GM12878 (cell line): ENCODE data around the gene CADPS. TPM values are rescaled to one million over a fixed set of nuclear protein-coding genes. Genes with fewer than 3 reads are reported as not detected.

Experiments used
- ATAC-seq: fragments of 200-7000 bp; cut with Tn5 transposase; 3 replicates; pipeline ENCODE4 v1.9.1; 2020; ENCODE audit warnings: mild to moderate bottlenecking, moderate library complexity
- BruUV-seq: library from RNA; stranded (reverse); fragments of 400-500 nt; replicated peaks from 2 replicates; lab custom pipeline; 2021; lab: Mats Ljungman, UMichigan
- CTCF ChIA-PET: fragments of 300-600 bp; sonication (Branson Sonifier 250); formaldehyde crosslinking; extraction: SDS; loops from one replicate; lab custom pipeline; 2021; ENCODE audit warnings: inconsistent platforms; lab: Yijun Ruan, JAX
- POLR2A ChIA-PET: fragments of 350-600 bp; formaldehyde crosslinking; extraction: SDS; loops from one replicate; lab custom pipeline; 2021; ENCODE audit warnings: inconsistent platforms; lab: Charles Lee
- RAD21 ChIA-PET: fragments of 300-600 bp; sonication (Branson Sonifier 250); formaldehyde crosslinking; loops from one replicate; lab custom pipeline; 2023; ENCODE audit warnings: antibody characterized with exemption; ENCODE audit not compliant: unreplicated experiment; lab: Charles Lee
- SMC1A ChIA-PET: fragments of 300-600 bp; sonication (Branson Sonifier 250); formaldehyde crosslinking; loops from one replicate; lab custom pipeline; 2023; ENCODE audit not compliant: unreplicated experiment, uncharacterized antibody; lab: Charles Lee
- DNase-seq: peaks from one replicate; pipeline ENCODE4 v3.0.0-alpha.2; 2011; ENCODE audit warnings: low read depth, low spot score
- FAIRE-seq: peaks from 3 replicates; lab custom pipeline; 2011; peaks lifted over from hg19 to GRCh38; lab: Jason Lieb, UNC
- H2AFZ ChIP-seq: 2 replicates; pipeline ENCODE4 v1.6.0; 2011; ENCODE audit warnings: low read depth, low read length, control low read depth; ENCODE audit not compliant: control insufficient read depth
- H3K27ac ChIP-seq: 2 replicates; pipeline ENCODE4 v1.5.1; 2011; ENCODE audit warnings: control low read depth; ENCODE audit not compliant: control insufficient read depth, insufficient read depth
- H3K27me3 ChIP-seq, 2 experiments: replicated peaks in 1 of 2; 2 replicates each; pipeline versions ENCODE4 v1.6.0 to v1.6.1; 2011; ENCODE audit warnings: low read length in 1 of 2; ENCODE audit not compliant: control insufficient read depth in 2 of 2, insufficient read depth in 2 of 2
- H3K36me3 ChIP-seq, 2 experiments: 2 replicates each; pipeline ENCODE4 v1.5.1; 2011; ENCODE audit warnings: low read length in 1 of 2; ENCODE audit not compliant: control insufficient read depth in 2 of 2, insufficient read depth in 2 of 2
- H3K4me1 ChIP-seq: 2 replicates; pipeline ENCODE4 v1.6.1; 2011; ENCODE audit warnings: mild to moderate bottlenecking, low read length, moderate library complexity, mixed read lengths; ENCODE audit not compliant: control insufficient read depth, insufficient read depth
- H3K4me2 ChIP-seq: 2 replicates; pipeline ENCODE4 v1.6.0; 2011; ENCODE audit warnings: control low read depth; ENCODE audit not compliant: control insufficient read depth, insufficient read depth
- H3K4me3 ChIP-seq: fragments of 200-600 bp; sonication (generic); 2 replicates; pipeline ENCODE4 v1.5.1; 2016
- H3K79me2 ChIP-seq: 2 replicates; pipeline ENCODE4 v1.6.0; 2011; ENCODE audit warnings: low read length; ENCODE audit not compliant: control insufficient read depth, insufficient read depth
- H3K9ac ChIP-seq: 2 replicates; pipeline ENCODE4 v1.8.0; 2011; ENCODE audit warnings: low read length, control low read depth, mixed read lengths; ENCODE audit not compliant: control insufficient read depth, insufficient read depth
- H3K9me3 ChIP-seq: replicated peaks from 3 replicates; pipeline ENCODE4 v1.5.1; 2011; ENCODE audit warnings: mild to moderate bottlenecking, low read length; ENCODE audit not compliant: control insufficient read depth, insufficient read depth
- H4K20me1 ChIP-seq: 2 replicates; pipeline ENCODE4 v1.6.0; 2011; ENCODE audit not compliant: control insufficient read depth, insufficient read depth
- ATF3 ChIP-seq: IDR thresholded peaks from 2 replicates; pipeline ENCODE4 v1.6.1; 2011; ENCODE audit warnings: low read depth, mild to moderate bottlenecking, low read length, moderate library complexity, borderline replicate concordance; ENCODE audit errors: extremely low read depth
- BACH1 ChIP-seq: fragments of 450-650 bp; IDR thresholded peaks from 2 replicates; pipeline ENCODE4 v1.6.1; 2017; ENCODE audit warnings: mild to moderate bottlenecking, borderline replicate concordance
- EGR1 ChIP-seq, 2 experiments: IDR thresholded peaks; 1 replicate in 1 of 2; 2 replicates in 1 of 2; pipeline ENCODE4 v1.6.1; 2011 to 2012; ENCODE audit warnings: low read depth in 2 of 2, low read length in 2 of 2, borderline replicate concordance in 1 of 2, mild to moderate bottlenecking in 1 of 2, moderate library complexity in 1 of 2
- LARP7 ChIP-seq: fragments of 450-650 bp; IDR thresholded peaks from 2 replicates; pipeline ENCODE4 v1.6.1; 2017; ENCODE audit warnings: mild to moderate bottlenecking
- NR2F1 ChIP-seq: fragments of 450-650 bp; conservative IDR thresholded peaks from 2 replicates; pipeline ENCODE4 v1.6.1; 2017; ENCODE audit warnings: mild to moderate bottlenecking
- POLR2AphosphoS2 ChIP-seq: IDR thresholded peaks from 2 replicates; pipeline ENCODE4 v1.6.1; 2011; ENCODE audit warnings: low read depth, mild to moderate bottlenecking, low read length, improper control_type of control experiment, moderate library complexity
- POLR2AphosphoS5 ChIP-seq: IDR thresholded peaks from 2 replicates; pipeline ENCODE4 v1.6.1; 2011; ENCODE audit warnings: mild to moderate bottlenecking, low read length, inconsistent platforms
- SREBF2 ChIP-seq: IDR thresholded peaks from 2 replicates; pipeline ENCODE4 v1.6.1; 2012; ENCODE audit warnings: mild to moderate bottlenecking, low read length
- USF2 ChIP-seq: IDR thresholded peaks from 2 replicates; pipeline ENCODE4 v1.6.1; 2011; ENCODE audit warnings: low read depth, low read length, improper control_type of control experiment, borderline replicate concordance
- ZNF217 ChIP-seq: fragments of 450-650 bp; IDR thresholded peaks from 2 replicates; pipeline ENCODE4 v1.6.1; 2017; ENCODE audit warnings: antibody characterized with exemption, mild to moderate bottlenecking
- ZNF384 ChIP-seq: IDR thresholded peaks from 2 replicates; pipeline ENCODE4 v1.6.1; 2012; ENCODE audit warnings: low read depth, mild to moderate bottlenecking, low read length, improper control_type of control experiment, borderline replicate concordance
- WGBS: methylation state at CpG from one replicate; pipeline ENCODE4 v1.1.6; 2016; ENCODE audit warnings: low lambda C conversion rate; ENCODE audit not compliant: insufficient replicate concordance, insufficient coverage; ENCODE audit errors: missing lambda C conversion rate; 5-methylcytosine and 5-hydroxymethylcytosine counted together
- in situ Hi-C: fragments of 300-500 bp; cut with MboI; formaldehyde crosslinking; loops from 9 replicates; pipeline ENCODE4 v1.14.3; 2018; ENCODE audit warnings: mixed read lengths
- intact Hi-C: fragments of 100-400 bp; cut with micrococcal nuclease; formaldehyde crosslinking; loops from one replicate; pipeline ENCODE4 v1.14.2; 2022; ENCODE audit not compliant: unreplicated experiment
- polyA plus RNA-seq, 11 experiments: library from polyadenylated mRNA; depleted of rRNA in 4 of 11; unstranded in 6 of 11; stranded (reverse) in 5 of 11; fragments of >200 nt; fragmentation: Nextera tagmentation in 4 of 11; fragmentation: Illumina TruSeq in 1 of 11; extraction: Ambion mirVana in 4 of 11; extraction: Trizol in 1 of 11; gene quantifications; 1 replicate in 1 of 11; 2 replicates in 10 of 11; pipeline versions ENCODE4 v1.2.1 to v1.2.3, GENCODE V29; 2011 to 2016; ENCODE audit warnings: inconsistent platforms in 2 of 11, missing spikeins in 2 of 11, low read depth in 1 of 11
- total RNA-seq, 4 experiments: library from RNA; depleted of rRNA in 3 of 4; stranded (reverse); fragments of >200 nt in 3 of 4; fragmentation: Illumina TruSeq in 1 of 4; extraction: Trizol in 1 of 4; gene quantifications; 2 replicates each; pipeline versions ENCODE4 v1.2.1 to v1.2.3, GENCODE V29; 2013 to 2021
- TF ChIP-seq, protein P1 (sequence below): fragments of 450-650 bp; IDR thresholded peaks from 2 replicates; pipeline ENCODE4 v1.6.1; 2018; ENCODE audit warnings: borderline replicate concordance, mild to moderate bottlenecking; ENCODE audit not compliant: partially characterized antibody

Gene CADPS
- total and polyA plus RNA-seq, 10 of the 15 experiments (the other 5 are each of a cell fraction or from before 2014, with no cell fraction given): 0.20 TPM; not detected in 9

DNA sequence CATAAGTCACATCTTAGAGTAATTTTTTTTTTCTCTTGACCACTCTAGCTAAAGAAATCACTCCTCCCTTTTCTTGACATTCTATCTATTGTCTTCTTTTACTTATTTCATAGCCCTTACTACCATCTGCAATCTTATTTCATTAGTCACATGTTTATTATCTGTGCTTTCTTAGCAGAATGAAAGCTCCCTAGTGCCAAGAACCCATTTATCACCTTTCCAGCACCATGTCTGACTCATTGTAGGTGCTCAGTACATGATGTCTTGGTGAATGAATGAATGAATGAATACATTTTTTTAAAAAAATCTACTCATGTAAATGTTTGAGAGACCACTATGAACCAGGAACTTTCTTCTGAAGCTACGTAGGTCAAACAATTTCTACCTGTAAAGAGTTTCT, 157.2 kb downstream of the CADPS start:
- no TSS peak for BruUV-seq
- Histone ChIP-seq H2AFZ (no peak overlapping the region), H3K9ac (no peak overlapping the region)
- no peak for TF ChIP-seq ZNF384
- no peak for TF ChIP-seq NR2F1
- no peak for TF ChIP-seq ATF3
- no peak for TF ChIP-seq POLR2AphosphoS5
- TF ChIP-seq ZNF217: no peak
- no peak for TF ChIP-seq EGR1 (IDR thresholded peaks at IDR 0.05; ENCODE audit: borderline replicate concordance in 1 of 2, low read depth in 2 of 2, low read length in 2 of 2)
- no peak for TF ChIP-seq SREBF2
- TF ChIP-seq, all 136 proteins: peak for 0
- POLR2A ChIA-PET: no interaction called here
- SMC1A ChIA-PET: no interaction called here
- Histone ChIP-seq H3K27me3 (no peaks in the 10 kb centered on the region), H3K36me3 (no peaks in the 10 kb centered on the region), H3K4me1 (no peaks in the 10 kb centered on the region), H3K4me2 (no peak overlapping the region), H3K4me3 (no peak overlapping the region), H4K20me1 (no peaks in the 10 kb centered on the region), H3K9me3 (no peaks in the 10 kb centered on the region), H3K27ac (no peak overlapping the region), H3K79me2 (no peaks in the 10 kb centered on the region)
- DNase-seq: no peak
- RAD21 ChIA-PET: interaction anchor here (0.6 kb wide), 1 partner anchor 32 kb away, joined by 3 read pairs; no protein-coding TSS in a partner anchor
- WGBS: 0% methylated on average over 1 of the region's 1 CpG
- no peak for ATAC-seq
- FAIRE-seq: no peak
- in situ Hi-C loops: no loop called here
- CTCF ChIA-PET: no interaction called here
- intact Hi-C loops: no loop called here

DNA sequence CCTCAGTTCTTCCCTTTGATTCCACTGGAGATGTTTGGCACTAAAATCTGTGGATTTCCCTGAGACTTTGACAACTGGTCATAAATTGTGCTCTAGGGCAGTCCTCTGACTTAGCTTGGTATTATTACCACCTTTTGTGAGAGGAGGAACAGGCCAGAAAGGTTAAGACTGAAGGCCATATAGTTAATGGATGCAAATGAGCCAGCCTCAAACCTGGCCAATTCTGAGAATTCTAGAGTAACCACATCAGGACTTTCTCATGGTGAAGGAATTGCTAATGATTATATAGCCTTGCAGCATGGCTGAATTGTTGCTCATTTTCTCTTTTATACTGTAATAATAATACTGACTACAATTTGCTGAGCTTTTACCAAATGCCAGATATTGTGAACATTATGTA, 162.5 kb downstream of the CADPS start:
- BruUV-seq: no TSS peak
- POLR2A ChIA-PET: no interaction called here
- no peak for FAIRE-seq
- in situ Hi-C loops (no loop called here), intact Hi-C loops (no loop called here)
- Histone ChIP-seq H3K9ac (no peak overlapping the region), H3K4me1 (no peaks in the 10 kb centered on the region), H3K4me2 (no peak overlapping the region), H3K9me3 (no peaks in the 10 kb centered on the region), H4K20me1 (no peaks in the 10 kb centered on the region), H3K79me2 (no peaks in the 10 kb centered on the region), H3K36me3 (no peaks in the 10 kb centered on the region), H2AFZ (no peak overlapping the region), H3K27me3 (no peaks in the 10 kb centered on the region), H3K27ac (no peak overlapping the region), H3K4me3 (no peak overlapping the region)
- no peak for DNase-seq
- SMC1A ChIA-PET: no interaction called here
- RAD21 ChIA-PET: no interaction called here
- CTCF ChIA-PET: no interaction called here
- no peak for ATAC-seq
- TF ChIP-seq BACH1 (no peak), USF2 (no peak), POLR2AphosphoS2 (no peak), LARP7 (no peak)
- TF ChIP-seq, protein P1, sequence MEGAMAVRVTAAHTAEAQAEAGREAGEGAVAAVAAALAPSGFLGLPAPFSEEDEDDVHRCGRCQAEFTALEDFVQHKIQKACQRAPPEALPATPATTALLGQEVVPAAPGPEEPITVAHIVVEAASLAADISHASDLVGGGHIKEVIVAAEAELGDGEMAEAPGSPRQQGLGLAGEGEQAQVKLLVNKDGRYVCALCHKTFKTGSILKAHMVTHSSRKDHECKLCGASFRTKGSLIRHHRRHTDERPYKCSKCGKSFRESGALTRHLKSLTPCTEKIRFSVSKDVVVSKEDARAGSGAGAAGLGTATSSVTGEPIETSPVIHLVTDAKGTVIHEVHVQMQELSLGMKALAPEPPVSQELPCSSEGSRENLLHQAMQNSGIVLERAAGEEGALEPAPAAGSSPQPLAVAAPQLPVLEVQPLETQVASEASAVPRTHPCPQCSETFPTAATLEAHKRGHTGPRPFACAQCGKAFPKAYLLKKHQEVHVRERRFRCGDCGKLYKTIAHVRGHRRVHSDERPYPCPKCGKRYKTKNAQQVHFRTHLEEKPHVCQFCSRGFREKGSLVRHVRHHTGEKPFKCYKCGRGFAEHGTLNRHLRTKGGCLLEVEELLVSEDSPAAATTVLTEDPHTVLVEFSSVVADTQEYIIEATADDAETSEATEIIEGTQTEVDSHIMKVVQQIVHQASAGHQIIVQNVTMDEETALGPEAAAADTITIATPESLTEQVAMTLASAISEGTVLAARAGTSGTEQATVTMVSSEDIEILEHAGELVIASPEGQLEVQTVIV: no peak
